Stomach (tissue), 4 donors: Measurements from ENCODE around the gene TRIO.

Source experiments
- CTCF ChIP-seq, 7 experiments: fragments of 450-650 bp in 4 of 7; fragments of 200-600 bp in 3 of 7; sonication (generic) in 3 of 7; IDR thresholded peaks; one replicate each; pipeline ENCODE4 v1.5.1; 2016 to 2019; ENCODE audit warnings: antibody characterized with exemption in 7 of 7, control low read depth in 2 of 7, mild to moderate bottlenecking in 1 of 7
- EP300 ChIP-seq: sonication (generic); formaldehyde crosslinking; IDR thresholded peaks from one replicate; pipeline ENCODE4 v1.6.1; 2017; ENCODE audit warnings: antibody characterized with exemption
- POLR2A ChIP-seq, 4 donors: fragments of 450-650 bp; IDR thresholded peaks; one replicate each; pipeline ENCODE4 v1.6.1; 2016; ENCODE audit warnings: antibody characterized with exemption in 4 of 4, control low read depth in 2 of 4, mild to moderate bottlenecking in 1 of 4, moderate library complexity in 1 of 4

- TF ChIP-seq CTCF (IDR thresholded peaks at IDR 0.05), result no peak
- no peak for TF ChIP-seq EP300
- no peak for TF ChIP-seq POLR2A (IDR thresholded peaks at IDR 0.05)
These were observed 346.5 kb downstream of the TRIO start for GRCh38 chr5:14489643-14490042.
